IMR-90 (cell line): Measurements from ENCODE around the gene MAP1LC3B2. TPM values are rescaled to one million over a fixed set of nuclear protein-coding genes. Genes with fewer than 3 reads are reported as not detected.

ENCODE experiments used
- ATAC-seq: fragments of 200-7000 bp; cut with Tn5 transposase; 2 replicates; pipeline ENCODE4 v1.9.1; 2020; ENCODE audit warnings: low read depth, mild to moderate bottlenecking, moderate library complexity
- BruUV-seq: library from RNA; stranded (reverse); fragments of 400-500 nt; replicated peaks from 2 replicates; lab custom pipeline; 2021; lab: Mats Ljungman, UMichigan
- CTCF ChIA-PET: fragments of 300-600 bp; formaldehyde crosslinking; extraction: SDS; loops from one replicate; lab custom pipeline; 2021; ENCODE audit warnings: antibody characterized with exemption; lab: Yijun Ruan, JAX
- POLR2A ChIA-PET: fragments of 300-600 bp; sonication (Branson Sonifier 250); formaldehyde crosslinking; loops from one replicate; lab custom pipeline; 2022; ENCODE audit warnings: antibody characterized with exemption; ENCODE audit not compliant: unreplicated experiment; lab: Charles Lee
- DNase-seq: peaks from one replicate; pipeline ENCODE4 v3.0.0; 2013
- H2AFZ ChIP-seq: replicated peaks from 2 replicates; pipeline ENCODE3; 2013; ENCODE audit warnings: low read length, mild to moderate bottlenecking; ENCODE audit not compliant: poor library complexity
- H2AK5ac ChIP-seq: 2 replicates; pipeline ENCODE4 v1.6.1; 2013; ENCODE audit warnings: low read depth, low read length, inconsistent platforms
- H2AK9ac ChIP-seq: replicated peaks from 2 replicates; pipeline ENCODE3; 2013; ENCODE audit warnings: mild to moderate bottlenecking, low read depth, low read length, moderate library complexity; ENCODE audit not compliant: poor library complexity
- H2BK120ac ChIP-seq: 2 replicates; pipeline ENCODE4 v1.6.1; 2013; ENCODE audit warnings: low read depth, low read length, inconsistent platforms
- H2BK15ac ChIP-seq: 3 replicates; pipeline ENCODE4 v1.6.1; 2013; ENCODE audit warnings: low read depth, low read length, inconsistent platforms
- H2BK20ac ChIP-seq: 2 replicates; pipeline ENCODE4 v1.6.1; 2013; ENCODE audit warnings: low read depth, mild to moderate bottlenecking, inconsistent platforms, low read length, moderate library complexity
- H2BK5ac ChIP-seq: 2 replicates; pipeline ENCODE4 v1.6.1; 2013; ENCODE audit warnings: mild to moderate bottlenecking, low read depth, low read length, inconsistent platforms; ENCODE audit not compliant: poor library complexity, severe bottlenecking
- H3K14ac ChIP-seq: replicated peaks from 2 replicates; pipeline ENCODE4 v1.6.1; 2013; ENCODE audit warnings: low read depth, low read length, inconsistent platforms
- H3K18ac ChIP-seq: 2 replicates; pipeline ENCODE4 v1.6.1; 2013; ENCODE audit warnings: low read depth, low read length, control low read depth
- H3K23ac ChIP-seq: 2 replicates; pipeline ENCODE4 v1.6.1; 2013; ENCODE audit warnings: low read depth, low read length, inconsistent platforms
- H3K27ac ChIP-seq: 2 replicates; pipeline ENCODE4 v1.5.1; 2013; ENCODE audit warnings: mild to moderate bottlenecking, control low read depth, low read length; ENCODE audit not compliant: insufficient read depth
- H3K27me3 ChIP-seq: 2 replicates; pipeline ENCODE4 v1.6.1; 2013; ENCODE audit warnings: low read length; ENCODE audit not compliant: control insufficient read depth, insufficient read depth
- H3K36me3 ChIP-seq: 2 replicates; pipeline ENCODE4 v1.6.1; 2013; ENCODE audit warnings: low read length, mixed read lengths; ENCODE audit not compliant: control insufficient read depth, insufficient read depth
- H3K4ac ChIP-seq: 2 replicates; pipeline ENCODE4 v1.6.1; 2013; ENCODE audit warnings: low read depth, low read length, inconsistent platforms
- H3K4me1 ChIP-seq: 2 replicates; pipeline ENCODE4 v1.6.1; 2013; ENCODE audit warnings: low read length, mixed read lengths; ENCODE audit not compliant: control insufficient read depth, insufficient read depth
- H3K4me2 ChIP-seq: 2 replicates; pipeline ENCODE4 v1.6.1; 2013; ENCODE audit warnings: low read depth, mild to moderate bottlenecking, control low read depth, low read length, moderate library complexity
- H3K4me3 ChIP-seq: 2 replicates; pipeline ENCODE4 v1.5.1; 2013; ENCODE audit warnings: low read depth, mild to moderate bottlenecking, control low read depth, low read length, moderate library complexity; ENCODE audit not compliant: insufficient read depth
- H3K56ac ChIP-seq: 2 replicates; pipeline ENCODE4 v1.6.1; 2013; ENCODE audit warnings: low read length, inconsistent platforms; ENCODE audit not compliant: insufficient read depth; ENCODE audit errors: extremely low read depth
- H3K79me1 ChIP-seq, 2 experiments: 2 replicates each; pipeline ENCODE4 v1.6.1; 2013; ENCODE audit warnings: low read length in 2 of 2, inconsistent platforms in 1 of 2, low read depth in 1 of 2
- H3K9ac ChIP-seq: 2 replicates; pipeline ENCODE4 v1.6.1; 2013; ENCODE audit warnings: low read depth, low read length, control low read depth
- H3K9me1 ChIP-seq: 2 replicates; pipeline ENCODE4 v1.6.1; 2013; ENCODE audit warnings: low read length, inconsistent platforms; ENCODE audit not compliant: insufficient read depth
- H3K9me3 ChIP-seq: 2 replicates; pipeline ENCODE4 v1.6.1; 2013; ENCODE audit warnings: low read length; ENCODE audit not compliant: control insufficient read depth, insufficient read depth
- H4K20me1 ChIP-seq: 2 replicates; pipeline ENCODE4 v1.6.1; 2013; ENCODE audit warnings: low read length, inconsistent platforms; ENCODE audit not compliant: insufficient read depth
- H4K5ac ChIP-seq: 2 replicates; pipeline ENCODE4 v1.6.1; 2013; ENCODE audit warnings: mild to moderate bottlenecking, low read depth, low read length, control low read depth
- H4K8ac ChIP-seq, 2 experiments: 2 replicates each; pipeline ENCODE4 v1.6.1; 2013; ENCODE audit warnings: low read depth in 2 of 2, low read length in 2 of 2, control low read depth in 1 of 2, inconsistent platforms in 1 of 2
- H4K91ac ChIP-seq: 2 replicates; pipeline ENCODE4 v1.6.1; 2013; ENCODE audit warnings: low read depth, low read length, inconsistent platforms; ENCODE audit not compliant: insufficient read depth
- CEBPB ChIP-seq: IDR thresholded peaks from 2 replicates; pipeline ENCODE4 v1.6.1; 2012; ENCODE audit warnings: low read depth, low read length, improper control_type of control experiment
- CHD1 ChIP-seq: IDR thresholded peaks from 2 replicates; pipeline ENCODE4 v1.6.1; 2012; ENCODE audit warnings: low read depth, low read length, improper control_type of control experiment
- FOS ChIP-seq: fragments of 150-350 bp; IDR thresholded peaks from 2 replicates; pipeline ENCODE4 v1.6.1; 2016; ENCODE audit warnings: low read depth, low read length
- MAFK ChIP-seq: IDR thresholded peaks from 2 replicates; pipeline ENCODE4 v1.6.1; 2012; ENCODE audit warnings: low read depth, low read length, improper control_type of control experiment
- MAZ ChIP-seq: IDR thresholded peaks from 2 replicates; pipeline ENCODE4 v1.6.1; 2012; ENCODE audit warnings: low read depth, mild to moderate bottlenecking, low read length, improper control_type of control experiment, moderate library complexity, borderline replicate concordance
- MXI1 ChIP-seq: IDR thresholded peaks from 2 replicates; pipeline ENCODE4 v1.6.1; 2012; ENCODE audit warnings: low read depth, mild to moderate bottlenecking, low read length, moderate library complexity, borderline replicate concordance
- NFE2L2 ChIP-seq: fragments of 150-350 bp; IDR thresholded peaks from 2 replicates; pipeline ENCODE4 v1.6.1; 2016; ENCODE audit warnings: low read depth, mild to moderate bottlenecking, low read length
- POLR2A ChIP-seq: IDR thresholded peaks from 2 replicates; pipeline ENCODE4 v1.6.1; 2012; ENCODE audit warnings: mild to moderate bottlenecking, low read depth, low read length
- RAD21 ChIP-seq: IDR thresholded peaks from 2 replicates; pipeline ENCODE4 v1.6.1; 2012; ENCODE audit warnings: low read length, improper control_type of control experiment
- RCOR1 ChIP-seq: IDR thresholded peaks from 2 replicates; pipeline ENCODE4 v1.6.1; 2012; ENCODE audit warnings: mild to moderate bottlenecking, low read length, improper control_type of control experiment; ENCODE audit not compliant: insufficient replicate concordance
- RFX5 ChIP-seq: IDR thresholded peaks from 2 replicates; pipeline ENCODE4 v1.8.0; 2012; ENCODE audit warnings: low read depth, mild to moderate bottlenecking, low read length, moderate library complexity
- USF2 ChIP-seq: fragments of 150-350 bp; IDR thresholded peaks from 2 replicates; pipeline ENCODE4 v1.6.1; 2017; ENCODE audit warnings: mild to moderate bottlenecking, antibody characterized with exemption, low read length, low read depth
- WGBS, 2 experiments: methylation state at CpG; one replicate each; pipeline versions ENCODE4 v1.1.5 to v1.1.7; 2013; ENCODE audit warnings: missing lambda C conversion rate in 2 of 2; ENCODE audit not compliant: insufficient read length in 1 of 2; ENCODE audit errors: extremely low coverage in 2 of 2; 5-methylcytosine and 5-hydroxymethylcytosine counted together
- dilution Hi-C: fragments of 300-500 bp; cut with HindIII; formaldehyde crosslinking; loops from one replicate; pipeline ENCODE4 v1.14.3; 2018; ENCODE audit warnings: low sequenced_read_pairs; ENCODE audit not compliant: unreplicated experiment
- in situ Hi-C: fragments of 300-500 bp; cut with MboI; formaldehyde crosslinking; loops from 3 replicates; pipeline ENCODE4 v1.14.3; 2019; ENCODE audit warnings: low sequenced_read_pairs, inconsistent platforms, mixed read lengths
- intact Hi-C: fragments of 100-400 bp; cut with micrococcal nuclease; formaldehyde crosslinking; loops from 2 replicates; pipeline ENCODE4 v1.10.0; 2022
- polyA plus RNA-seq, 3 experiments: library from polyadenylated mRNA; depleted of rRNA; stranded (reverse); fragments of >200 nt; gene quantifications; 2 replicates each; pipeline ENCODE4 v1.2.3, GENCODE V29; 2012; ENCODE audit warnings: low replicate concordance in 1 of 3
- total RNA-seq: library from RNA; depleted of rRNA; stranded (reverse); fragments of >200 nt; gene quantifications from 2 replicates; pipeline ENCODE4 v1.2.3, GENCODE V29; 2012

The MAP1LC3B2 gene
- total and polyA plus RNA-seq, 2 of the 4 experiments (the other 2 are of a cell fraction), result 1.4 TPM; not detected in 1

GRCh38 chr12:116607039-116607438, 47.9 kb downstream of the MAP1LC3B2 start:
- no peak overlapping the region for H3K27ac ChIP-seq
- H3K4me1 ChIP-seq, result no peaks in the 10 kb centered on the region
- no peak overlapping the region for H4K91ac ChIP-seq
- H3K27me3 ChIP-seq, result peaks cover 2% of the 10 kb centered on the region; the same call in 1 of the 2 replicates
- ATAC-seq (no peak), DNase-seq (no peak)
- no peak overlapping the region for H3K4ac ChIP-seq
- no peak overlapping the region for H3K23ac ChIP-seq
- BruUV-seq, result no TSS peak
- H4K20me1 ChIP-seq, result no peaks in the 10 kb centered on the region
- H4K5ac ChIP-seq, result no peak overlapping the region
- H3K9ac ChIP-seq, result no peak overlapping the region
- WGBS, 2 experiments, result no CpG with 5 or more reads among the region's 6 CpGs
- no peak overlapping the region for H2BK15ac ChIP-seq
- POLR2A ChIA-PET, result no interaction called here
- intact Hi-C loops (loop anchor here (5.0 kb wide), 1 partner anchor 595 kb away; no protein-coding TSS in a partner anchor), in situ Hi-C loops (no loop called here), dilution Hi-C loops (no loop called here)
- H2BK20ac ChIP-seq, result no peak overlapping the region
- no peak overlapping the region for H2AK5ac ChIP-seq
- CTCF ChIA-PET, result interaction anchor here (1.4 kb wide), 1 partner anchor 389 kb away, joined by 4 read pairs; no protein-coding TSS in a partner anchor
- no peak overlapping the region for H2AK9ac ChIP-seq
- H3K36me3 ChIP-seq, result no peaks in the 10 kb centered on the region
- H3K9me1 ChIP-seq, result no peaks in the 10 kb centered on the region
- H2AFZ ChIP-seq, result no peak overlapping the region
- no peak overlapping the region for H3K4me2 ChIP-seq
- H3K79me1 ChIP-seq, result no peaks in the 10 kb centered on the region
- no peaks in the 10 kb centered on the region for H3K9me3 ChIP-seq
- no peak overlapping the region for H2BK5ac ChIP-seq
- H3K14ac ChIP-seq, result no peak overlapping the region
- no peak overlapping the region for H3K56ac ChIP-seq
- H3K18ac ChIP-seq, result no peak overlapping the region
- H3K4me3 ChIP-seq, result no peak overlapping the region
- H2BK120ac ChIP-seq, result no peak overlapping the region
- H4K8ac ChIP-seq, result no peak overlapping the region
- no peak for TF ChIP-seq FOS
- no peak for TF ChIP-seq CHD1
- no peak for TF ChIP-seq USF2
- TF ChIP-seq MAFK, result no peak
- no peak for TF ChIP-seq MXI1
- no peak for TF ChIP-seq POLR2A
- TF ChIP-seq RCOR1, result no peak
- no peak for TF ChIP-seq RAD21
- TF ChIP-seq NFE2L2, result no peak
- TF ChIP-seq CEBPB, result no peak
- no peak for TF ChIP-seq MAZ
- no peak for TF ChIP-seq RFX5
